Stimulated activated CD8-positive, alpha-beta memory T cell treated with anti-CD3 and anti-CD28 coated beads, Interleukin-12 subunit alpha, Interleukin-12 subunit beta, amount 100 ng/mL, for 4 hours (primary cell): ENCODE results near the gene DRC7.
"Not testable (repeated sequence)": the region's sequence is repeated elsewhere in the genome, so short reads cannot be mapped to it uniquely, and the experiment has no call there.

ENCODE experiments used
- DNase-seq: peaks from one replicate; pipeline ENCODE4 v3.0.0-alpha.2; 2020; ENCODE audit warnings: low read depth

The DRC7 gene

DNA sequence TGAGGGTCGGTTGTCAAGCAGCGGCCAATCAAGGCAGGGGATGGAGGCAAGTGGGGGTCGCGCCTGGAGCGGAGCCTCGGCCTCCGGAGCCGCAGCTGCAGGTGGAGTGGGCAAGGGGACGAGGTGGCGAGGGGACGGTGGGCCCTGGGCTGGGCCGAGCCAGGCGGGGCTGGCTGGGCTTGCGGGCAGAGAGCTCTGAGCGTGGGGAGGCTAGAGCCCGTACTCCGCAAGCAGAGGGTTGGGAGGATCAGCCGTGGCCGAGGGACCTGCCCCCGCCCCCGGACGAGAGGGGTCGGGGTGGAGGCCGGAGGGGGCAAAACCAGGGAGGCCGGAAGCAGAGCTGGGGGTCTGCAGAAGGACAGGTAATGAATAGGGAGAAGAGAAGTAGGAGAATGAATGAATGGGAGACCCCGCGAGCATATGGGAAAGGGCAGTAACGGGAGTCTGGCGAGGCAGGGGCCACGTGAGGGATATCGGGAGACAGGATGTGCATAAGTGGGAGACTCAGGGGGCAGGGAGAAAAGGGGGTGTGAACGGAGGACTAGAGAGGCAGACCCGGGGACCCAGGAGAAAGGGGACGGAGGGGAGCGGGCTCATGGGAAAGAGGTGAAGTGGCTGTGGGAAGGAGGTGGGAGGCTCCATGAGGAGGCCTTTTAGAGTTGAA lies 41.3 kb downstream of the DRC7 start, which contains the start of gene KATNB1:
Gene KATNB1 (plus strand): TSS at position 16 of the 664 bp plus-strand sequence. CDS start 1,474 bp downstream, outside the sequence.
- no peak for DNase-seq

DNA sequence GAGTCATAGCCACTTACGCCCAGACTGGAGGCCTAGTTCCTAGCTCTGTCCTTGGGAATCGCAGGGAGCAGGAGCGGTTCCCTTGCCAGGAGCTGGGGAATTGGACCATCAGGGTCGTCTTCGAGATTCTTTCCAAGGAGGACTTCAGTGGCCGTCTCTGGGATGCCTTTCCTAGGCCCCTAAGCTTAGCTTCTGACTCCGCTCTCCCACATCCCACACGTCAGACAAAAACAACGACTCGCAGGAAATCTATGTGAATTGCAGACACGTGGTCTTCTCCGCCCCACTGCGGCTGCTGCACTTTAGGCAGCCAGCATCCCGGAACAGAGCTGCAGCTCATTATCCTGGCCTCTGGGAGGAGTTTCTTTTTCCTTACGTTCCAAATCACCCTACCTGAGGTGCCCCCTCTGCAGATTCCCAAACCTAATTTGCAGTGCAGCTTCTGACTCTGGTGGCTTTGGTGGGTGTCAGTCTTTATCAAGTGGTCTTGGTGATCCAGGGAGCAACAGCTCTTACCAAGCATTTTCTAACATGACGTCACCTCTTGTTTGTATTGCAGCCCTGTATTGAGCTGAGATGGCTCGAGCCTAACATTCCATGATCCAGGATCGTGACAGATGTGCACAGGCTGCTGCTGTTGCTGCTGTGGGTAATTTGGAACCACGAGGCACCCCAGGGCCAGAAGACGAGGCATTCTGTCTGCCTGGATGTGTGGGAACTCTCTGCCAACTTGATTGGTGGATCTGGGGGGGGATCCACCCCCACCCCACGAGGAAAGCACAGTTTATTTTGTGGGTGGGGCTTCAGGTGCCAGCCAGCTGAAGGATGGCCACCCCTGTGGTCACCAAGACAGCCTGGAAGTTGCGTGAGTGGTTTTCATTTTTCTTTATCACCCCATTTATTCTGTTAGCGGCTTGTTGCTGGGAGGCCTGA lies 42.1 kb downstream of the DRC7 start:
- no peak for DNase-seq

DNA sequence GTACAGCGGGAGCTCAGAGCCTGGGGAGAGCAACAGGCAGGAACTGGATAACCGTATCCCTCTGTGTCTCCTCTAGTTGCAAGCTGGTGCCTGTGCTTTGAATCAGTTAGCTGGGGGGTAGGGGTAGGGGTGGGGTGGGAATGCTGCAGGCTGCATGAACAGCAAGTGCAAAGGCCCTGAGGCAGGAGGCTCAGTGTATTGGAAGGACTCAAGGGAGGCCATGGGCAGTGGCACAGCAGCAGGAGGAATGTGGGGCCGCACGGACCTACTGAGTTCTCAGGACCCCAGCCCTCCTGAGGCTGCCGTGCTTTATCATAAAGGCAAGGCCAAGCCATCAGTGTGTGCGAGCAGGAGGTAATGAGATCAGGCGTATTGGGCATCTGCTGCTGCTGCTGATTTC lies 44.2 kb downstream of the DRC7 start:
- DNase-seq = no peak

DNA sequence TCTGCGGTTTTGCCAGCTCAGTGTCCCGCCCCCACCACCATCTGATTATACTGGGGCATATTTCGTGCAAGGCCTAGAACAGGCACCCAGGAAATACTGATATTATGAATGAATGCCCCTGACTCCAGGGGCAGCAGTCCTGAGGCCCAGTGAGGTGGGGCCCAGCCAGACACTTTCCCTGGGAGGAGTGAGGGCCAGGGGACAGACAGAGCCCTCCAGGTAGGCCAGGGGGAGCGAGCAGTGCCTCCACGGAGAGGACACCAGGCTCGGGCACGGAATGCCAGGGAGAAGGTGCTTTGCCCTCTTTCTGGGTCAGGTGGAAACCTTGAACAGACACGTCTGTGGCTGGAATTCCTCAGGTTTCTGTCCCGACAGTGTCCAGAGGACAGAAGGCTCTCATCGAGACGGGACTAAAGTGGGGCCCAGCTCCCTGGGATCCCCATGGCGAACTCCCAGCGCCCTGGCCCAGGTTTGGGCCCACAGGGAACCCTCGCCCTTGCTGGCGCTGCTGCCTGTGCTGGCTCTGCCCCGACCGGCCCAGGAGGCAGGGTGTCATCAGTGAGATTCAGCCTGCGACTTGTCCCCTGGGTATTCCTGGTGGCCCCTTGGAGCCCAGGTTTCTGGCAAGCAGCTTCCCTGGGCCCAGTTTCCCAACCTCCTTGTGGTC lies 45.3 kb downstream of the DRC7 start:
- no peak for DNase-seq

DNA sequence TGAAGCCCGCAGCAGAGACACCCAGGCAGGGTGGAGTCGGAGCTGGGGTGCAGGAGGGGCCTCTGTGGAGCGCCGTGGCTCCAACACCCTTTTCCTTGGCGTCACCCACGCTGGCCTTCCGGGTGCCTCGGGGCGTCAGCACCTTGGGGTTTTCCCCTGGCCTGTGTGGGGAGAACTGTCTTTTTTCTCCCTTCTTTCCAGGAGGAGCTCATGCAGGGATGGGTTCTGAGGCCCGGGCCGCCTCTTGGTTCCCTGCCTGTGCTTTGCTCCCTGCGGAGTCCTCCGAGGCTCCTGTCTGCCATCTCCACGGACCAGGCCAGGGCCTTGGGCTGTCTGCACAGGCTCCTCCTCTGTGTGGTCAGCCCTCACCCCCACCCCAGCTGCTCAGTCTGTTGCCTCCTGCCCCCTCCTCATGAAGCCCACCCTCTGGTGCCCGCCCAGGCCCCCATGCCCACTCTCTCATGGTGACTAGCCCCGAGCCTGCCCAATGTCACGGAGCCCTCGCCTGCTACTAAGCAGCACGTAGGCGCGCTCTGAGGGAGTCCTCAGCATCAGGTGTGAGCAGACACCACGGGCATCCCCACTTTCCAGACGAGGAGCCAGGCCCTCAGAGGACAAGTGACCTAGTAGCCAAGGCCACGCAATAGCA lies 45.9 kb downstream of the DRC7 start:
- DNase-seq = no peak

DNA sequence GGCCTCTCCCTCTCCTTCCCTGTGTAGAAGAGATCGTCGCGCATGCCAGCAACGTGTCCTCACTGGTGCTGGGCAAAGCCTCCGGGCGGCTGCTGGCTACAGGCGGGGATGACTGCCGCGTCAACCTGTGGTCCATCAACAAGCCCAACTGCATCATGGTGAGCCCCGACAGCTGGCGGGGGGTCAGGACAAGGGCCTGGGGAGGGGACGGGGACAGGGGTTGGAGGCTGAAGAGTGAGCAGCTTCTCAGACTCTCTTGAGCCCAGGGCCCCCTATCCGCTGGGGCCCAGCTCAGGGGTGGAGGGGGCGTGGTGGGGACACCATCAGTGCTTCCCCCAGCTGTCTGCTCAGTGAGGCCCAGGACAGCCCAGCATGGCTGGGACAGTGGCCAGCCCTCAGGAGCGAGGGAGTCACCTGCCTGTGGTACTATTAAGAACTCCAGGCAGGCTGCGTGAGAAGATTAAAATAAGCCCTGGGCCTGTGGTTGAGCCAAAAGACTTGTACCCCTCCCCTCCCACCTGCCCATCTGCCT lies 47.1 kb downstream of the DRC7 start:
- no peak for DNase-seq

DNA sequence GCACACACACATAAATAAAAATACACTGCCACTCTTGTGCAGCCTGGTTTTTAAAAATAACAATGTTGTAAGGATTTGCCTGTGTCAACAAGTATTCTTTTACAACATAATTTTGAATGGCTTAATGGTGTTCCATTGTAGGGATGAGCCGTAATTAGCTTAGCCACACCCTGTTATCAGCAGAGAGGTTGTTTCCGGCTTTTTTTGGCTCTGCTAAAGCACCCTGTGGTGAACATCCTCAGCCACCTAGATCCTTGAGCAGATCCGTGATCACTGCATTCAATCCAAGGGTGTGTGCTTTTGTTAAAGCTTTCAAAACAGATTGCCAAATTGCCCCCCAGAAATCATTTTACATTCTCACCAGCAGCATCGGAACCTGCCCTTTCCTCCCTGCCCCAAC lies 47.9 kb downstream of the DRC7 start:
- DNase-seq = no peak

DNA sequence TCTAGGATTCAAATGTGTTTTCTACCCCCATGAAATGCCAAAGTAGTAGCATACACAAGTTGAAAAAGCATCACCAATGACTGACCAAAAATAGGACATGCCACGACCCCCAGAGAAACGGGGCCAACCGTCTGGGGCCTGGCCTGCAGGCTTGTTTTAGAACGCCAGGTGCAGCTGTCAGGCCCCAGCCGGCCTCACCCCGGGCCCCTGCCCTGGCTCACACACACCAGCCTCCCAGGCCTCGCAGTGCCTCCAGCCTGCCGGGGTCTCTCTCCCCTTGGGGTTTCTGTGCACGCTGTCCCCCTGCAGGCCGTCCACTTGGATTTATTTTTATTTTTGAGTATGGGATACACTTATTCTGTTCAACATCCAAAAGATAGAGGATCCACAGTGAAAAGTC lies 48.9 kb downstream of the DRC7 start:
- no peak for DNase-seq

DNA sequence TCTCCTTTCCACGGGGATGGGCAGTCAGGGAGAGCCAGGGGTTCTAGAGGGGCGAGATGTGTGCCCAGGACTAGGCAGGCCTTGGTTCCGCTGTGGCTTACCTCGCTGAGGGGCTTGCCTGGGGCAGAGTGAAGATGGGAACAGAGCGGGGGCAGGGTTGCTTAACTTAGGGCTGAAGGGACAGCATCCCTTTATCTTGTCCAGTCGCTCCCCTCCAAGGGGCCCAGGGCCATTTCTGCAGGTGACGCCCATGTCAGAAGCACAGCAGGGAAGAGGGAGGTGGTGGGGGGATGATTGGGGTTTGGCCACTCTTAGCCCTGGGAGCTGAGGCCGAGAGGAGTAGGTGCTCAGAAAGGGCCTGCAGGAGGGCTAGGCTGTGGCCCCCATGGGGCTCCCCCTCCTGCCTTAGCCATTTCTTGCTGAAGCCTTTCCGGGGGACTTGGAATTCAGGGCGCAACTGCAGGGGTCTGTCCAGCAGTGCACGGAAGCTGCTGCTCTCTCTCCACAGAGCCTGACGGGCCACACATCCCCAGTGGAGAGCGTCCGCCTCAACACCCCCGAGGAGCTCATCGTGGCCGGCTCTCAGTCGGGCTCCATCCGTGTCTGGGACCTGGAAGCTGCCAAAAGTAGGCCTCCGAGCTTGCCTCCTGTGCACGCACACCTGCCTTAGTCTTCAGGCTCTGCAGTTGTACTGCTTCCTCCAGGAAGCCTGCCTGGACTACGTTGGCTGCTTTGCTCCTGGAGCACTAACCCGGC lies 49.5 kb downstream of the DRC7 start:
- no peak for DNase-seq

DNA sequence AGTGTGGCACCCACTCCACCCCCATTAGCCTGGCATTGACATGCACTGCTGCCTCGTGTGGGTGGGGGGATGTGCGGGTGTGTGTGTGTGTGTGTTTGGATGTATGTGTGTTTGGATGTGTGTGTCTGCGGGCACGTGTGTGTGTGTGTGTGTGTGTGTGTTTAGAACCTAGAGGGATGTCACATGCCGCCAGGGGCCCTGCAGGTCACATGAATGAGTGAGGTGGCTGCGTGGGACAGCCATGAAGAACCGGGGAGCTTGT lies 50.0 kb downstream of the DRC7 start:
- no peak for DNase-seq

DNA sequence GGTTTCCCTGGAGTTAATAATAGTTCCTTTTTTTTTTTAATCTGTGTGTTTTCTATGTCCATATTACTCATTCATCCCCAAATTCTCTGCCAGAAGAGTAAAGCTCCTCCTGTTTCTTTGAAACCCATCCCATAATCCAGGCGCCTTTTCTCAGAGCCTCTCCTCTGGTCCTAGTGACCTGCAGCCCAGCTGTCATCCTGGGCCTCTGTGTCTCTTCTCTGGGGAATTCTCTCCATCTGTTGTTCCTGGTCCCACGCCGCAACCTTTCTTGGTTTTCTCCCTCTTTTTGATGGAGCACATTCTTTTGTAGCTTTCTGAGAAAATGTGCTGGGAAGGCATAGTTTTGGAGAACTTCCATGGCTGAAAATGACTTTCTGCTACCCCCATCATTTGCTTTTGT lies 51.2 kb downstream of the DRC7 start:
- DNase-seq = no peak

DNA sequence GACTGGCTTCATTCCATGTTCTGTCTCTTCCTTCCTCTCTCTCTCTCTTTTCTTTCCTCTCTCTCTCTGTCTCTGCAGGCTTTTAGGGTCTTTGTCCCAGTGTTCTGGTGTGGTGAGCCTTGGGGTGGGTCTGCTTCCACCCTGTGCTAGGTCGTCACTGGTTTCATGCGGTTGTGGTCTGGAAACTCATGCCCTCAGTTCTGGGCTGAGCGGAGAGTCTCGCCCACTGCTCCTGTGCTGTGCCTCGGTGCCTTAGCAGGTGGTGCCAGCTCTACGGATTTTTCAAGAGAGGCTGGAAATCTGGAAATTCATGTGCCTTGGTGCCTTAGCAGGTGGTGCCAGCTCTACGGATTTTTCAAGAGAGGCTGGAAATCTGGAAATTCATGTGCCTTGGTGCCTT lies 51.7 kb downstream of the DRC7 start:
- DNase-seq = not testable (repeated sequence)

DNA sequence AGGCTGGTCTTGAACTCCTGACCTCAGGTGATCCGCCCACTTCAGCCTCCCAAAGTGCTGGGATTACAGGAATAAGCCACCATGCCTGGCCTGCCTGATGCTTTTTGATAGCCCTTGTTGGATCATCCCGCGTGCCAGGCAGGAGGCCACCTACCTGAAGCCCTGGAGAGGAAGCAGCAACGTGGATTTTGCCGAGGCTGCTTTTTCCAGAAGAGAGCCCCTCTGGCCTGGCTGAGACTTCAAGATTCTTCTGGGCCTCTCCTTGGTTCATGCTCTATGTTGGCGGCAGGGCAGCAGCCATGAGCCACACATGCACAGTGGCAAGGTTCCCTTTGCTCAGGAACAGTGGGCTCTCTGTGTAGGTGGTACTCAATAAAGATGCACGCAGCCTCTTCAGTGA lies 52.5 kb downstream of the DRC7 start:
- no peak for DNase-seq

DNA sequence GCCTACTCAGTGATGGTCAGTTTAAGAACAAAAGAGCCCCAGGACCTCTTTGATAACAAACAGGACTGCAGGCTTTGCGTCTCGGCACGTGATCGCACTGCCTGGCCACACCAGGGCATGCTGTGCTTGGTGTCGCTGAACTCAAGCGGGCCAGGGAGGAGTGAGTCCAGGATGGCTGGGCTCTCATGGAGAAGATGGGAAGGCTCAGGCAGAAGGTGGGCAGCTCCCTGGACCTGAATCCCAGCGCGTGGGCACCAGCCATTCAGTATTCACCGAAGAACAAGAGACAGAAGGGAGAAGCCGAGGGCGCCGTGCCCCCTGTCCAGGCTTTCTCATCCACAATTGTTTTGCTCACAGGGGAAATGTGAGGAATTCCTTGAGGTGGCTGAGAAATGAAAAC lies 52.9 kb downstream of the DRC7 start:
- DNase-seq = no peak

DNA sequence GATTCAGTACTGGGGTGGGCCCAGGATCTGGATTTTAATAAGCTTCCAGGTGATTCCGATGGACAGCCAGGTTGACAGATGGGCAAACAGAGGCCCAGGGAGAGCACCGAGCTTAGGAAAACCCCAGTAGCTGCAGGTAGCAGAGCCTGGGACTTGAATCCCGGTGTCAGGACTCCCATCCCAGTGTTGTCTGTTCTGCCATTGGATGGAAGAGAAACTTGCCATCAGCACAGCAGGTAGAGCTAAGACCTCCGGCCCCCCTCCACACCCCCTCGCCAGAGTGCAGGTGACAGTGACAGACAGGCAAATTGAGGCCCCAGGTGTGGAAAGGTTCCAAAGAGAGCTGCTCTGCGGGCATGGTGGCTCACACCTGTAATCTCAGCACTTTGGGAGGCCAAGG lies 53.4 kb downstream of the DRC7 start:
- no peak for DNase-seq

DNA sequence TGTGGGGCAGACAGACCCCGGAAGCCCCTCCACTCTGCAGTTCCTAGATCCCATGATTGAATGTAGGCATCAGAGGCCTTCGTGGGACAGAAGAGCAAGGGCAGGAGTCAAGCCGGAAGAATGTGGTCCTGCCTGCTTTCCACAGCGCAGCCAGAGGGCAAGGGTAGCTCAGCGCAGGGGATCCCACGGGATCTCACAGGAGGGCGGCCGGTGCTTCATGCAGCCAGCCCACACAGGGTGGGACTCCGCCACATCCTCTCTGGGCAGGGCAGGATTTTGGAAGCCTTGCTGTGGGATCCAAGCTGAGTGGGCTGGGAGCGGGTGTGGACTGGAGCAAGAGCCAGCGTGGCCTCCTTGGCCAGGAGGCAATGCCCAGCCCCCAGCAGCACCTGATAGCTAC lies 54.0 kb downstream of the DRC7 start:
- DNase-seq = no peak

DNA sequence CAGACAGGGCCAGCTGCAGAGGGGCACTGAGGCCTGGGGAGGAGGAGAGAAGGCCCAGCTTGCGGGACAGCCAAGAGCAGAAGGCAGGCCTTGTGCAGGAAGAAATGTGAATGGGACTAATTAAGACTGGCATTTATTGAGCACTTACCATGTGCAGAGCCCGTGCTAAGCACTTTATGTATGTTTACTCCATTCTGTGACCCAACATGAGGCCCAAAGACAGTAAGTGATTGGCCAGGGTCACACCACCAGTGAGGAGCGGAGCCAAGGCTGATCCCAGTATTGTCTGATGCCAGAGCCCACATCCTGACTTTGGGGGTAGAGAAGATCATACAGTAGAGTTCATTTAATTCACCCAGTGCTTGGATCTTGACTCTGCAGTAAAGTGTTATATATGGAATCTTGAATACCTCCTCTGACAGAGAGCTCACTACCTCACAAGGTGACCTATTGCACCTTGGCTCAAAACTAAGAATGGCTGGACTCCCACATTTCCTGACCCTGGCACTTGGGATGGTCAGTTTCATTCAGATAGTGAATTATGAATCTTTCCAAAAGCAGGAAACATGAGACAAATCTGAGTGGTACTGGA lies 54.6 kb downstream of the DRC7 start:
- no peak for DNase-seq

DNA sequence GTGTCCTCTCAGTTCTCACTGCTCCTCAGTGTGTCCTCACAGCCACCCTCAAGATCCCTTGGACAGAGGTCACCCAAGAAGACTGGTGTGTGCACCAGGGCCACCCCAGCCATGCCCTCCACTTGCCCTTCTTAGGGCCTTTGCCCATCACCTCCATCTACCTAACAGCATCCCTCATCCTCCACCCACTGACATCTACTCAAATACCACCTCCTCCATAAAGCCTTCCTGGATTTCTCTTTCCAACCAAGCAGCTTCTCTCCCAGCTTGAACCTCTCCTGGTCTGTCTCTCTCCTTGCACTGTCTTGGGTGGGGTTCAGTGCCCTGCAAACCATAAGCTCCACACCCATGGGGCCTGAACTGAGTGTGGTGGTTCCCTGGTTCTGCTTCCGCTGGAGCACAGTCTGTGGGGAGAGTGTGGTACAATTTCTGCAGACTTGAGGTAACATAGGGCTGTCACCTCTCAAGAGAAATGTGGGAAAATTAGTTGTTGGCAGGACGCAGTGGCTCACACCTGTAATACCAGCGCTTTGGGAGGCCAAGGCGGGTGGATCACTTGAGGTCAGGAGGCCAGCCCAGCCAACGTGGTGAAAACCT lies 55.3 kb downstream of the DRC7 start:
- no peak for DNase-seq

DNA sequence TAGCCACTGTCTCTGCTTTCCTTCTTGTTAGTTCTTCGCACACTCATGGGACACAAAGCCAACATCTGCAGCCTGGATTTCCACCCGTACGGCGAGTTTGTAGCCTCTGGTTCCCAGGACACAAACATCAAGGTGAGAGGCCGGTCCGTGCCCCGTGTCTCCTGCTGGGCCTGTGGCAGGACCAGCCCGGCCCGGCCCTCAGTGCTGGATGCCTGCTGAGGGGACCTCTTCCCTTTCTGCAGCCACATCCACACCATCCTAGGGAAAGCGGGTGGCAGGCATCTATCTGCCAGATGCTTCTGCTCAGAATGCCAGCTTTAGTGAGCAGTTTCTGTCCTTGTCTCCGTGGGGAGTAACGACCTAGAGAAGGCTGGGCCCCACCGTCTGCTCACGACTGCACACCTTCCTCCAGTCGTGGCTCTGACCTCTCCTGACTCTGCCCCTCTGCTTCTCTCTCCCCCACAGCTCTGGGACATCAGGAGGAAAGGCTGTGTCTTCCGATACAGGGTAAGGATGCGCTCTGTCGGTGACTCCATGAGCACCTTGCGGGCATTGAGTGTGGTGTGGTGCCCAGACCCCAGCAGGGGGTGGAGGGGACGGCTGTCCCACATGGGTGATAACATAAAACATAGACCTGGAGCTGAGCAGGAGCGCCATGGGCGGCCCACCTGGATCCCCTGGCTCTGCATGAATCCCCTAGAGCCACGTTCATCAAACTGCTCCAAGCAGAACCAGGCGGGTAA lies 56.4 kb downstream of the DRC7 start:
- no peak for DNase-seq

DNA sequence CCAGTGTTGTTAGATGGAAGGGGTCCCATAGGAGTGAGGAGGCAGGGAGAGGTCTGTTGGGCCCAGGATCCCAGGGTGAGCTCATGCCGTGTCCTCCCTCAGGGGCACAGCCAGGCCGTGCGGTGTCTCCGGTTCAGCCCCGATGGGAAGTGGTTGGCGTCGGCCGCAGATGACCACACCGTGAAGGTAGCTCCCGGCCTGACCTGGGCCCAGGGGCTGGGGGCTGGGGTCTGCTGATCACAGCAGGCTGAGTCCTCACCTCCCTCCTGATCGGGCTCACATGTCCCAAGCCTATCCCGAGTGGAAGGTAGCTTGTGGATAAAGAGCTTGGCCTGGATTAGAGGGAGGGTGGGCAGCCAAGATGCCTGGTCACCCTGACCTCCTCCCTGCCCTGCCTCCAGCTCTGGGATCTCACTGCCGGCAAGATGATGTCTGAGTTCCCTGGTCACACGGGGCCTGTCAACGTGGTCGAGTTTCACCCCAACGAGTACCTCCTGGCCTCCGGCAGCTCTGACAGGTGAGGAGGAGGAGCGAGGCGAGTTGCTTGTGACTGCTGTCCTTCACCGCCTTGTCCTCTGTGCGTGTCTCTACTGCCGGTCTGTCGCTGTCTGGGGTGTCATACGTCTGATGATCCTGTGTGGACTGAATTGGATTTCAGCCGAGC lies 57.1 kb downstream of the DRC7 start:
- DNase-seq = no peak
